Endothelial cell (in vitro differentiated cells): ENCODE data around the gene SSNA1. TPM values are rescaled to one million over a fixed set of nuclear protein-coding genes. Genes with fewer than 3 reads are reported as not detected.

ENCODE experiments used
- DNase-seq: peaks from one replicate; pipeline ENCODE4 v3.0.0; 2021; ENCODE audit warnings: low spot score
- H3K27ac Mint-ChIP-seq: one replicate; pipeline ENCODE4 v1.8.0; 2021; ENCODE audit warnings: mixed read lengths, inconsistent platforms; ENCODE audit not compliant: unreplicated experiment
- H3K27me3 Mint-ChIP-seq: one replicate; pipeline ENCODE4 v1.8.0; 2021; ENCODE audit warnings: mild to moderate bottlenecking, moderate library complexity, mixed read lengths, inconsistent platforms; ENCODE audit not compliant: unreplicated experiment
- H3K36me3 Mint-ChIP-seq: one replicate; pipeline ENCODE4 v1.8.0; 2021; ENCODE audit warnings: mild to moderate bottlenecking, low read depth, mixed read lengths, inconsistent platforms; ENCODE audit not compliant: unreplicated experiment
- H3K4me1 Mint-ChIP-seq: one replicate; pipeline ENCODE4 v1.8.0; 2021; ENCODE audit warnings: mild to moderate bottlenecking, mixed read lengths, inconsistent platforms; ENCODE audit not compliant: unreplicated experiment
- H3K4me3 Mint-ChIP-seq: one replicate; pipeline ENCODE4 v1.8.0; 2021; ENCODE audit warnings: mild to moderate bottlenecking, mixed read lengths, inconsistent platforms; ENCODE audit not compliant: unreplicated experiment
- H3K9me3 Mint-ChIP-seq: one replicate; pipeline ENCODE4 v1.8.0; 2021; ENCODE audit warnings: mixed read lengths, inconsistent platforms; ENCODE audit not compliant: unreplicated experiment
- CTCF ChIP-seq: fragments of 200-600 bp; sonication (generic); IDR thresholded peaks from one replicate; pipeline ENCODE4 v1.5.0; 2021; ENCODE audit warnings: antibody characterized with exemption; ENCODE audit not compliant: unreplicated experiment
- total RNA-seq: library from RNA; stranded (reverse); fragmentation: NEBNext Ultra II Directional; extraction: Animal tissue kit (Norgen Biotek cat#: 25700); gene quantifications from one replicate; pipeline ENCODE4 v1.2.1, GENCODE V29; 2021; ENCODE audit not compliant: unreplicated experiment

Gene SSNA1
- total RNA-seq, 1 donor from 2014 or later: 53.8 TPM

GRCh38 chr9:137222190-137223077 is 34.0 kb downstream of the SSNA1 start, which contains the start of gene RNF208:
Gene RNF208, minus strand, starts transcription at chr9:137222240. Its CDS starts 1,028 bp downstream, at chr9:137221212.
- no peaks in the 10 kb centered on the region for H3K4me1 Mint-ChIP-seq
- H3K36me3 Mint-ChIP-seq: no peaks in the 10 kb centered on the region
- peaks cover 11% of the 10 kb centered on the region for H3K27me3 Mint-ChIP-seq
- H3K27ac Mint-ChIP-seq: no peak within 1 kb of the TSS
- no peaks in the 10 kb centered on the region for H3K9me3 Mint-ChIP-seq
- no peak for TF ChIP-seq CTCF
- peak within 1 kb of the TSS; percentile 82 for H3K4me3 Mint-ChIP-seq
- no peak for DNase-seq

- peaks cover 11% of the 10 kb centered on the region for H3K27me3 Mint-ChIP-seq
- H3K36me3 Mint-ChIP-seq: no peaks in the 10 kb centered on the region
- no peaks in the 10 kb centered on the region for H3K4me1 Mint-ChIP-seq
- DNase-seq: peak; percentile 94
- H3K27ac Mint-ChIP-seq: no peak overlapping the region
- H3K9me3 Mint-ChIP-seq: no peaks in the 10 kb centered on the region
- peak overlapping the region; percentile 82 for H3K4me3 Mint-ChIP-seq
- no peak for TF ChIP-seq CTCF
These were observed 34.8 kb downstream of the SSNA1 start for GRCh38 chr9:137223078-137223970.

DNA sequence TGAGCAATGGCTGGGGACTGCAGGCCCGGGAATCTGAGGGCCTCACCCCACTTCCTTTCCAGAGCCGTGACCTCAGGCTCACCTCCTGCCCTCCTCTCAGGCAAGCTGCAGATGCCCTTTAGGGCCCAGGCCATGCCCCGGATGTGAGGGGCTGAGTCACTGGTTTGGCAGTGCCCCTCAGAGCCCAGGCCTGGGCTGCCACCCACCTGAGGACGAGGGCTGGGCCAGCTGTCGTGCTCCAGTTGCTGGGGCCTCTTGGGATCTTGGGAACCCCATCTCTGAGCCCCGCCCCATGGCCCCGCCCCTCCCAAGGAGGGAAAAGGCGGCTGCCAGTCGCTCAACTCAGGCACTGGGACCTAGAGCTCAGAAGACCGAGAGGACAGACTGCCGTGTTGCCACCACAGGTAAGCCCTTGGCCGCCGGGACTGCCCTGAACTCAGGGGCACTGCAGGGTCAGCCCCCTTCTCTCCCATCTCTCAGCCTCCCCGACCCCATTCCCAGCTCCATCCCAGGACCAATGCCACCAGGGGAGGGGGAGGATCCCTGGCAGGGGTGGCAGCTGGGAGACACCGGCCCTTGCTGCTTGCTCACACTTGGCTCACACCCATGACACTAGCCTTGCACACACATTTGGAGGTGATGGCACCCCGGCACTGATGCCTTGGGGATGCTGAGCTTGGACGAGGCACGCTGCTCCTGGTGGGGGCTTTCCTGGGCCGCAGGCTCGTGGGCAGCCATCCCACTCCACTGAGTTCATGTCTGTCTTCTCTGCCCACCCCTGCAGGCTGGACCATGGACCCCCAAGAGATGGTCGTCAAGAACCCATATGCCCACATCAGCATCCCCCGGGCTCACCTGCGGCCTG is 36.6 kb downstream of the SSNA1 start, which contains the start of gene CYSRT1:
TSS of gene CYSRT1 (plus strand) at position 345 of the 865 bp plus-strand sequence. CDS start at position 793, 448 bp downstream.
- no peak for DNase-seq
- Mint-ChIP-seq H3K4me3 (peak within 1 kb of the TSS; percentile 71), H3K27me3 (peaks cover 11% of the 10 kb centered on the region), H3K27ac (no peak within 1 kb of the TSS), H3K36me3 (no peaks in the 10 kb centered on the region), H3K4me1 (no peaks in the 10 kb centered on the region), H3K9me3 (no peaks in the 10 kb centered on the region)
- no peak for TF ChIP-seq CTCF

DNA sequence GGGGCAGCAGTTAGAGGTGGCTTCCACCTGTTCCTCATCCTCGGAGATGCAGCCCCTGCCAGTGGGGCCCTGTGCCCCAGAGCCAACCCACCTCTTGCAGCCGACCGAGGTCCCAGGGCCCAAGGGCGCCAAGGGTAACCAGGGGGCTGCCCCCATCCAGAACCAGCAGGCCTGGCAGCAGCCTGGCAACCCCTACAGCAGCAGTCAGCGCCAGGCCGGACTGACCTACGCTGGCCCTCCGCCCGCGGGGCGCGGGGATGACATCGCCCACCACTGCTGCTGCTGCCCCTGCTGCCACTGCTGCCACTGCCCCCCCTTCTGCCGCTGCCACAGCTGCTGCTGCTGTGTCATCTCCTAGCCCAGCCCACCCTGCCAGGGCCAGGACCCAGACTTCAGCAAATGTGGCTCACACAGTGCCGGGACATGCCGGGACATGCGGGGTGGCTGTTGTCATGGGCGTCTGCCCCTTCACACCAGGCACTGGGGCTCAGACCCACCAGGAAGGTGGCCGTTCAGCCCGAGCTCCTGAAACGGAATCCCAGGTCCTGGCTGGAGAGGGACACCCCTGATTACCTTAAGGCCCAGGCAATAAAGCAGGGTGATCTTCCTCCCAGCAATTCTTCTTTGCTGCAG is 37.3 kb downstream of the SSNA1 start:
- no peak overlapping the region for H3K4me3 Mint-ChIP-seq
- H3K9me3 Mint-ChIP-seq: no peaks in the 10 kb centered on the region
- no peak for TF ChIP-seq CTCF
- no peak for DNase-seq
- H3K27me3 Mint-ChIP-seq: peaks cover 9% of the 10 kb centered on the region
- H3K27ac Mint-ChIP-seq: no peak overlapping the region
- no peaks in the 10 kb centered on the region for H3K36me3 Mint-ChIP-seq
- H3K4me1 Mint-ChIP-seq: no peaks in the 10 kb centered on the region
